HG03175 (cell line): Measurements from ENCODE around the gene NPIPA5.
"Not testable (repeated sequence)": the region's sequence is repeated elsewhere in the genome, so short reads cannot be mapped to it uniquely, and the experiment has no call there.

ENCODE experiments used
- ATAC-seq: cut with Tn5 transposase; IDR thresholded peaks from one replicate; pipeline ENCODE4 v1.9.1; 2021; ENCODE audit warnings: mild to moderate bottlenecking, moderate library complexity; ENCODE audit not compliant: unreplicated experiment

Gene NPIPA5

GRCh38 chr16:15393025-15393424, 14.9 kb upstream of the NPIPA5 start:
- not testable (repeated sequence) for ATAC-seq

DNA sequence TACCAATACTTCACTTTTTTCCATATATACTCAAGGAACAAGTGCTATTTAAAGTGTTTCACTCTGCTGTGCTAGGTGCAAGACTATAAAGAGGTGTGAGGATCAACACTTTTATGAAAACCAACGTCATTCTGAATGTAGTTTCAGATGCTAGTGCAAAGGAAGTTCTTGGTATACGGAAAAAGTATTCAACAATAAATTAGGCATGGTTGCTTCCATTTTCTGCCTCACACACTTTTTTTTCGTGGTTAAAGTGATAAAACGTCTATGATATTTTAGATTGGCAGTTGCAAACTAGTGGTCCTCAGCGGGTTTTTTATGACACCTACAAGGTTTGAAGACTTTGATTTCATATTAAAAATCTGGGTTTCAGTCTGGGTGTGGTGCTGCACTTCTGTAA, 11.8 kb upstream of the NPIPA5 start:
- ATAC-seq = not testable (repeated sequence)

- not testable (repeated sequence) for ATAC-seq
Observed at GRCh38 chr16:15388060-15388459, 10.0 kb upstream of the NPIPA5 start.

DNA sequence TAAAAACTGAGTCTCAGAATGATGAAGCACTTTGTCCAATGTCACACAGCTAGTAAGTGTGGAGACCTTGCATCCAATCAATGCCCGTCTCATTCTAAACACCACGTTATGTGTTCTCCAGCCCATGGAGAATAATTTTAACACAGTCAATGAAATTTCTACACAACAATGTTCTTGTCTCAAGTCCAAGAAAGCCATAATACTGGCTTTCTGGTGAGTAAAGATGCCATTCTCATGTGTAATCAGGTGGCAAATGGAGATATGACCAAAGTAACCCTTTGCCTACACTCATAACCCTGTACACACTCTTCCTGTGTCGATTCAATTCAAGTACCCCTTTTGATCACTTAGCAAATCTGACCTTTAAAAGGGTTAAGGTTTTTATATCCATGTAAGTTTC, 4.7 kb upstream of the NPIPA5 start:
- not testable (repeated sequence) for ATAC-seq

- not testable (repeated sequence) for ATAC-seq
Observed at GRCh38 chr16:15357495-15357894, 20.6 kb downstream of the NPIPA5 start.

DNA sequence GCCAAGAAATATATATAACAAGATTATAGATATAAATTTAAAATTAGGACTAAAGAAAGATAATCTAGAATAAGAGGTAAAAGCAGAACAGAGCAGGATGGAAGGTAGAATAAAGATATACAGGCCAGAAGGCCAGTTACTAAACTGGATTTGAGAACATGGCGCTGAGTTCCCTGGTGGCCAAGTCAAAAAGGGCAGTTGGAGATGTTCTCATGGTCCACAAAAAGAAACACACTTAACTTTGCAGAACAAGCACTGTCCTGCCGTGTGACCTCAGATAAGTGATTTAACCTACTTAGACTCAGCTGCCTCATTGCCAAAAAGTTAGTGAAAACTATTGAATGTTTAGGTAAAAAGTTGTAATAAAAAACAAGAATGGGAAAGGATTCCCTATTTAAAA, 23.2 kb downstream of the NPIPA5 start:
- ATAC-seq = not testable (repeated sequence)

- ATAC-seq = not testable (repeated sequence)
Observed at GRCh38 chr16:15352852-15353251, 25.2 kb downstream of the NPIPA5 start.

- not testable (repeated sequence) for ATAC-seq
Observed at GRCh38 chr16:15351745-15352144, 26.3 kb downstream of the NPIPA5 start.

DNA sequence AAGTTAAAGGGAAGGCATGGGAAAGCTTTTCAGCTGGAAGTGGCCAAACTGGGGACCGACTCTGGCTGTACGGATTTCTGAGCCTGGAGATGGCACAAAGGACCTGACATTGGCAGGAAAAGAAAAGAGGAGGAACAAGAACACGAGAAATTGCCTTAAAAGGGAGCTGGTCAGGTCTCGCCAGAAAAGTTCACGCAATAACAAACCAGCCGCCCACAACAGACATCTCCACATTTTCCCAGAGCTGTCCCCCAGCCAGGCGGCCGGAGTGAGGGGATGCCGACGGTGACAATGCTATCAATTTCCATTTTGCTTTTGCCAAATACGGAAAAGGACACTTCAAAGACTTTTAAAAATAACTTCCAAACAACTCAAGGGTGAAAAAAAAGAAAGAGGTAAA, 26.8 kb downstream of the NPIPA5 start:
- ATAC-seq = not testable (repeated sequence)

DNA sequence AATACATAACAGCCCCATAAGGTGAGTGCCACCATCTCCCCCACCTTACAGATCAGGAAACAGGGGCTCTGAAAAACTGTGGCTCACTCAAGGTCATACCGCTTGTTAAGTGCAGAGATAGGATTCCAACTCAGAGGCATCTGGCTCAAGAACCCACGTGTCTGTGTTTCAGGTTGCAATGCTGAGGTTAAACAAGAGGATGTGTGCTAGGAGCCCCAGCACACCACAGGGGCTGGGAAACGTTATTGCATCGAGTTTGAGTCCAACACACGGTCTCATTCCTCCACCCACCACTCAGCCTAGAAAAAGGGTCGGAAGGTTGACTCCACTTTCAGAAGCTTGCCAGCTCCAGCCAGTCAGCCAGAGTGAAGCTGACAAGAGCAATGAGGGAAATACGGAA, 29.4 kb downstream of the NPIPA5 start:
- not testable (repeated sequence) for ATAC-seq

GRCh38 chr16:15342337-15342736, 35.8 kb downstream of the NPIPA5 start:
- ATAC-seq = not testable (repeated sequence)

GRCh38 chr16:15338986-15339385, 39.1 kb downstream of the NPIPA5 start:
- not testable (repeated sequence) for ATAC-seq

- ATAC-seq = not testable (repeated sequence)
Observed at GRCh38 chr16:15337974-15338605, 40.0 kb downstream of the NPIPA5 start.

DNA sequence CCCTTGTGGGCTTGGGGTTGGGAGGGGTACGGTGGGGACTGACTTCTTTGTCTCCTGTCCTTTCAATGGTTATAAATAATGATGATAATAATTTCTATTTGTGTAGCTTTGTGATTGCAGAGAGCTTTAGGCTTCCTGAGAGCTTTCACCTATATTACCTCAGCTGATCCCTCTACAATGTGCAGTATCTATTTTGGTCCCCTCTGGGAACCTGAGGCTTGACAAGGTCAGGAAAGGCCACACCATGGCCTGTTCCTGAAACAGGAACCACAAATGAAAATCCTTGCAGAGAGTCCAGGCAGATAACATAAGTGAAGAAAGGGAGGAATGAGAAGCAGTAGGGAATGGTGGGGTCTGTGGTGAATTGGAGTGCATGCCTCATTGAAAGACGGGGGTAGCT, 42.5 kb downstream of the NPIPA5 start:
- not testable (repeated sequence) for ATAC-seq

GRCh38 chr16:15333969-15334368, 44.1 kb downstream of the NPIPA5 start:
- not testable (repeated sequence) for ATAC-seq

GRCh38 chr16:15330978-15331377, 47.1 kb downstream of the NPIPA5 start:
- not testable (repeated sequence) for ATAC-seq

GRCh38 chr16:15324954-15325353, 53.1 kb downstream of the NPIPA5 start:
- not testable (repeated sequence) for ATAC-seq

DNA sequence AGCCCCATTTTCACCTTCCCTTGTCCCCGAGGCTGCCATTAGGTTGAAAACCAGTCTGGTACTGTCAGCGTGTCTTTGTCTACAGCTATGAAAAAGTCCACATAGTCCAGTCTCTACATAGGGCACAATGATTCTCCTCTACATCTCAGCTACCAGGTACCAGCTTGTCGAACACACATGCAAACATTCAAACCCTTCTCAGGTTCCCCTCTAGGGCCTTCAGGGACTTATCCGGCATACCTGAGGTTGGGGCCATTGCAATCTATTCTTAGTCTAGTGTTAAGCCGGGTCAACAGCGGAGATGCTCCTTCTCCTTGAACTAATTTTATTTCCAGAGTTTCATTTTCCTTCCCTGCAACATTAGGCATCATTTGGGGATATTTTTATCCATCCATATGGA, 54.7 kb downstream of the NPIPA5 start:
- ATAC-seq = not testable (repeated sequence)

GRCh38 chr16:15321221-15321620, 56.9 kb downstream of the NPIPA5 start:
- not testable (repeated sequence) for ATAC-seq

- ATAC-seq = not testable (repeated sequence)
Observed at GRCh38 chr16:15314562-15314961, 63.5 kb downstream of the NPIPA5 start.
